HUES6 (cell line): ENCODE measurements around the gene YJU2.
"Not testable (repeated sequence)": the region's sequence is repeated elsewhere in the genome, so short reads cannot be mapped to it uniquely, and the experiment has no call there.

Experiments
- H3K27ac ChIP-seq: 2 replicates; pipeline ENCODE4 v1.7.0; 2013; ENCODE audit warnings: low read depth, mild to moderate bottlenecking, low read length, inconsistent platforms
- H3K27me3 ChIP-seq: 2 replicates; pipeline ENCODE4 v1.6.1; 2013; ENCODE audit warnings: low read length; ENCODE audit not compliant: control insufficient read depth, insufficient read depth
- H3K36me3 ChIP-seq: 2 replicates; pipeline ENCODE4 v1.6.1; 2013; ENCODE audit warnings: low read length; ENCODE audit not compliant: control insufficient read depth, insufficient read depth
- H3K4me1 ChIP-seq: 2 replicates; pipeline ENCODE4 v1.6.1; 2013; ENCODE audit warnings: low read length; ENCODE audit not compliant: control insufficient read depth, insufficient read depth
- H3K4me3 ChIP-seq: 2 replicates; pipeline ENCODE4 v1.5.1; 2013; ENCODE audit warnings: low read depth, low read length
- H3K9ac ChIP-seq: one replicate; pipeline ENCODE4 v1.6.1; 2013; ENCODE audit warnings: mild to moderate bottlenecking, low read length
- H3K9me3 ChIP-seq: 2 replicates; pipeline ENCODE4 v1.6.1; 2013; ENCODE audit warnings: low read depth, low read length; ENCODE audit not compliant: control insufficient read depth, insufficient read depth

YJU2 gene

GRCh38 chr19:4241824-4242430, 5.0 kb upstream of the YJU2 start:
- no peak overlapping the region for H3K4me3 ChIP-seq
- no peak overlapping the region for H3K9ac ChIP-seq
- H3K4me1 ChIP-seq: no peaks in the 10 kb centered on the region
- H3K36me3 ChIP-seq: no peaks in the 10 kb centered on the region
- no peak overlapping the region for H3K27ac ChIP-seq
- peaks cover 7% of the 10 kb centered on the region; the same call in 1 of the 2 replicates for H3K9me3 ChIP-seq
- no peaks in the 10 kb centered on the region for H3K27me3 ChIP-seq

- H3K9me3 ChIP-seq, H3K9ac ChIP-seq, H3K27me3 ChIP-seq, H3K27ac ChIP-seq, H3K4me1 ChIP-seq, H3K4me3 ChIP-seq: not testable (repeated sequence)
- peaks cover 25% of the 10 kb centered on the region for H3K36me3 ChIP-seq
These were observed 942 bp upstream of the YJU2 start for GRCh38 chr19:4245938-4246337.

- peaks cover 61% of the 10 kb centered on the region for H3K36me3 ChIP-seq
- H3K9me3 ChIP-seq: peaks cover 6% of the 10 kb centered on the region
- H3K27ac ChIP-seq: no peak overlapping the region
- H3K4me3 ChIP-seq: no peak overlapping the region
- no peaks in the 10 kb centered on the region for H3K27me3 ChIP-seq
- H3K4me1 ChIP-seq: no peaks in the 10 kb centered on the region
- no peak overlapping the region for H3K9ac ChIP-seq
These were observed 9.7 kb downstream of the YJU2 start for GRCh38 chr19:4256563-4256962.

- Histone ChIP-seq H3K9ac (no peak overlapping the region), H3K9me3 (peaks cover 6% of the 10 kb centered on the region), H3K36me3 (peaks cover 60% of the 10 kb centered on the region), H3K4me3 (no peak overlapping the region), H3K27ac (no peak overlapping the region), H3K4me1 (no peaks in the 10 kb centered on the region), H3K27me3 (no peaks in the 10 kb centered on the region)
These were observed 10.1 kb downstream of the YJU2 start for GRCh38 chr19:4257025-4257424.

GRCh38 chr19:4258181-4258580, 11.3 kb downstream of the YJU2 start:
- Histone ChIP-seq H3K9me3 (peaks cover 6% of the 10 kb centered on the region), H3K9ac (no peak overlapping the region), H3K27ac (no peak overlapping the region), H3K36me3 (peaks cover 56% of the 10 kb centered on the region), H3K27me3 (no peaks in the 10 kb centered on the region), H3K4me1 (no peaks in the 10 kb centered on the region), H3K4me3 (no peak overlapping the region)

- Histone ChIP-seq H3K9me3 (peaks cover 6% of the 10 kb centered on the region), H3K4me3 (no peak overlapping the region), H3K4me1 (no peaks in the 10 kb centered on the region), H3K36me3 (peaks cover 42% of the 10 kb centered on the region), H3K27ac (no peak overlapping the region), H3K9ac (no peak overlapping the region), H3K27me3 (no peaks in the 10 kb centered on the region)
These were observed 13.8 kb downstream of the YJU2 start for GRCh38 chr19:4260613-4261191.

GRCh38 chr19:4264812-4265211, 17.9 kb downstream of the YJU2 start:
- peaks cover 30% of the 10 kb centered on the region for H3K36me3 ChIP-seq
- no peak overlapping the region for H3K4me3 ChIP-seq
- H3K4me1 ChIP-seq: no peaks in the 10 kb centered on the region
- H3K9ac ChIP-seq: no peak overlapping the region
- no peak overlapping the region for H3K27ac ChIP-seq
- no peaks in the 10 kb centered on the region for H3K27me3 ChIP-seq
- H3K9me3 ChIP-seq: no peaks in the 10 kb centered on the region

GRCh38 chr19:4266253-4267000, 19.5 kb downstream of the YJU2 start:
- Histone ChIP-seq H3K27ac (no peak overlapping the region), H3K4me1 (no peaks in the 10 kb centered on the region), H3K9me3 (no peaks in the 10 kb centered on the region), H3K36me3 (peaks cover 29% of the 10 kb centered on the region), H3K4me3 (no peak overlapping the region), H3K27me3 (no peaks in the 10 kb centered on the region), H3K9ac (no peak overlapping the region)

- H3K27ac ChIP-seq: no peak overlapping the region
- 0 out of 2 replicates have a peak, but pooled peaks cover 3% of the 10 kb centered on the region for H3K9me3 ChIP-seq
- peaks cover 28% of the 10 kb centered on the region for H3K36me3 ChIP-seq
- H3K4me1 ChIP-seq: no peaks in the 10 kb centered on the region
- H3K9ac ChIP-seq: no peak overlapping the region
- no peaks in the 10 kb centered on the region for H3K27me3 ChIP-seq
- no peak overlapping the region for H3K4me3 ChIP-seq
These were observed 20.4 kb downstream of the YJU2 start for GRCh38 chr19:4267101-4267900.

- Histone ChIP-seq H3K4me1 (no peaks in the 10 kb centered on the region), H3K9me3 (0 out of 2 replicates have a peak, but pooled peaks cover 3% of the 10 kb centered on the region), H3K27me3 (no peaks in the 10 kb centered on the region), H3K27ac (no peak overlapping the region), H3K36me3 (peaks cover 26% of the 10 kb centered on the region), H3K4me3 (no peak overlapping the region), H3K9ac (no peak overlapping the region)
These were observed 21.3 kb downstream of the YJU2 start for GRCh38 chr19:4267901-4268815.
